ENCODE measurements around the gene AGBL4. TPM values are rescaled to one million over a fixed set of nuclear protein-coding genes. Genes with fewer than 3 reads are reported as not detected.

Gene AGBL4
- total RNA-seq, 1 experiment from 2014 or later: not detected

GRCh38 chr1:48717082-48717481, 1306.7 kb downstream of the AGBL4 start (continued):
- TF ChIP-seq, protein P1, sequence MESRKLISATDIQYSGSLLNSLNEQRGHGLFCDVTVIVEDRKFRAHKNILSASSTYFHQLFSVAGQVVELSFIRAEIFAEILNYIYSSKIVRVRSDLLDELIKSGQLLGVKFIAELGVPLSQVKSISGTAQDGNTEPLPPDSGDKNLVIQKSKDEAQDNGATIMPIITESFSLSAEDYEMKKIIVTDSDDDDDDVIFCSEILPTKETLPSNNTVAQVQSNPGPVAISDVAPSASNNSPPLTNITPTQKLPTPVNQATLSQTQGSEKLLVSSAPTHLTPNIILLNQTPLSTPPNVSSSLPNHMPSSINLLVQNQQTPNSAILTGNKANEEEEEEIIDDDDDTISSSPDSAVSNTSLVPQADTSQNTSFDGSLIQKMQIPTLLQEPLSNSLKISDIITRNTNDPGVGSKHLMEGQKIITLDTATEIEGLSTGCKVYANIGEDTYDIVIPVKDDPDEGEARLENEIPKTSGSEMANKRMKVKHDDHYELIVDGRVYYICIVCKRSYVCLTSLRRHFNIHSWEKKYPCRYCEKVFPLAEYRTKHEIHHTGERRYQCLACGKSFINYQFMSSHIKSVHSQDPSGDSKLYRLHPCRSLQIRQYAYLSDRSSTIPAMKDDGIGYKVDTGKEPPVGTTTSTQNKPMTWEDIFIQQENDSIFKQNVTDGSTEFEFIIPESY (IDR thresholded peaks at IDR 0.05; ENCODE audit: extremely low read depth, insufficient replicate concordance, low read length): no peak

- RAD21 ChIA-PET (ENCODE audit: low non-redundant PET in 1 of 2, low total read pairs in 2 of 2, uncharacterized antibody in 2 of 2, unreplicated experiment in 2 of 2): no interaction called here
- DNase-seq (ENCODE audit: low read depth, low spot score) (no peak), ATAC-seq (no peak)
- Histone ChIP-seq H4K20me1 (ENCODE audit: insufficient read depth) (no peaks in the 10 kb centered on the region), H3K9me3 (ENCODE audit: control insufficient read depth in 1 of 2, insufficient read depth in 1 of 2, low read depth in 1 of 2, low read length in 2 of 2) (no peaks in the 10 kb centered on the region), H3K4me2 (ENCODE audit: low read length) (no peak overlapping the region), H3K36me3 (ENCODE audit: control insufficient read depth in 1 of 2, insufficient read depth in 2 of 2, low read length in 2 of 2) (no peaks in the 10 kb centered on the region; a peak in 1 of 4 replicates), H3K27me3 (ENCODE audit: insufficient read depth, low read length) (peaks cover 4% of the 10 kb centered on the region; the same call in 1 of the 2 replicates), H3K27ac (ENCODE audit: low read depth, low read length) (no peak overlapping the region), H3K4me3 (replicated peaks in 1 of 2; ENCODE audit: low read depth in 1 of 2, low read length in 2 of 2) (no peak overlapping the region), H3K9me2 (ENCODE audit: insufficient read depth) (no peaks in the 10 kb centered on the region), H3K79me2 (ENCODE audit: insufficient read depth, low read length) (no peaks in the 10 kb centered on the region), H2AFZ (ENCODE audit: low read depth, low read length, poor library complexity, severe bottlenecking) (no peak overlapping the region), H3K9ac (ENCODE audit: low read length) (no peak overlapping the region), H3K4me1 (ENCODE audit: control insufficient read depth in 1 of 2, insufficient read depth in 2 of 2, low read length in 2 of 2) (no peaks in the 10 kb centered on the region)
- intact Hi-C loops (cut with micrococcal nuclease): no loop called here
- BruUV-seq (replicated peaks): no TSS peak
- POLR2A ChIA-PET: no interaction called here
- CTCF ChIA-PET: no interaction called here
- TF ChIP-seq, protein P2, sequence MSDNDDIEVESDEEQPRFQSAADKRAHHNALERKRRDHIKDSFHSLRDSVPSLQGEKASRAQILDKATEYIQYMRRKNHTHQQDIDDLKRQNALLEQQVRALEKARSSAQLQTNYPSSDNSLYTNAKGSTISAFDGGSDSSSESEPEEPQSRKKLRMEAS (IDR thresholded peaks at IDR 0.05): no peak
- TF ChIP-seq FOSL1 (IDR thresholded peaks at IDR 0.05; ENCODE audit: low read depth) (no peak), RAD21 (IDR thresholded peaks at IDR 0.05; ENCODE audit: low read depth) (no peak), EZH2phosphoT487 (IDR thresholded peaks at IDR 0.05; ENCODE audit: borderline replicate concordance) (no peak), SIN3A (IDR thresholded peaks at IDR 0.05; ENCODE audit: low read depth) (no peak), EGR1 (IDR thresholded peaks at IDR 0.05; ENCODE audit: low read depth) (no peak), SP1 (IDR thresholded peaks at IDR 0.05; ENCODE audit: low read depth) (no peak), CBX3 (IDR thresholded peaks at IDR 0.05; ENCODE audit: low read depth) (no peak), CEBPB (IDR thresholded peaks at IDR 0.05; ENCODE audit: low read depth) (no peak), CTCF (IDR thresholded peaks at IDR 0.05 in 2 of 3, conservative IDR thresholded peaks at IDR 0.05 in 1 of 3; ENCODE audit: borderline replicate concordance in 1 of 3, insufficient read depth in 1 of 3, low read depth in 2 of 3, low read length in 2 of 3) (no peak), POLR2A (IDR thresholded peaks at IDR 0.05; ENCODE audit: borderline replicate concordance, extremely low read depth, insufficient read depth, insufficient read length) (no peak), ZFX (IDR thresholded peaks at IDR 0.05) (no peak), JUND (IDR thresholded peaks at IDR 0.05) (no peak), ELF1 (IDR thresholded peaks at IDR 0.05; ENCODE audit: borderline replicate concordance, low read depth) (no peak)
- TF ChIP-seq, protein P3, sequence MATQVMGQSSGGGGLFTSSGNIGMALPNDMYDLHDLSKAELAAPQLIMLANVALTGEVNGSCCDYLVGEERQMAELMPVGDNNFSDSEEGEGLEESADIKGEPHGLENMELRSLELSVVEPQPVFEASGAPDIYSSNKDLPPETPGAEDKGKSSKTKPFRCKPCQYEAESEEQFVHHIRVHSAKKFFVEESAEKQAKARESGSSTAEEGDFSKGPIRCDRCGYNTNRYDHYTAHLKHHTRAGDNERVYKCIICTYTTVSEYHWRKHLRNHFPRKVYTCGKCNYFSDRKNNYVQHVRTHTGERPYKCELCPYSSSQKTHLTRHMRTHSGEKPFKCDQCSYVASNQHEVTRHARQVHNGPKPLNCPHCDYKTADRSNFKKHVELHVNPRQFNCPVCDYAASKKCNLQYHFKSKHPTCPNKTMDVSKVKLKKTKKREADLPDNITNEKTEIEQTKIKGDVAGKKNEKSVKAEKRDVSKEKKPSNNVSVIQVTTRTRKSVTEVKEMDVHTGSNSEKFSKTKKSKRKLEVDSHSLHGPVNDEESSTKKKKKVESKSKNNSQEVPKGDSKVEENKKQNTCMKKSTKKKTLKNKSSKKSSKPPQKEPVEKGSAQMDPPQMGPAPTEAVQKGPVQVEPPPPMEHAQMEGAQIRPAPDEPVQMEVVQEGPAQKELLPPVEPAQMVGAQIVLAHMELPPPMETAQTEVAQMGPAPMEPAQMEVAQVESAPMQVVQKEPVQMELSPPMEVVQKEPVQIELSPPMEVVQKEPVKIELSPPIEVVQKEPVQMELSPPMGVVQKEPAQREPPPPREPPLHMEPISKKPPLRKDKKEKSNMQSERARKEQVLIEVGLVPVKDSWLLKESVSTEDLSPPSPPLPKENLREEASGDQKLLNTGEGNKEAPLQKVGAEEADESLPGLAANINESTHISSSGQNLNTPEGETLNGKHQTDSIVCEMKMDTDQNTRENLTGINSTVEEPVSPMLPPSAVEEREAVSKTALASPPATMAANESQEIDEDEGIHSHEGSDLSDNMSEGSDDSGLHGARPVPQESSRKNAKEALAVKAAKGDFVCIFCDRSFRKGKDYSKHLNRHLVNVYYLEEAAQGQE (IDR thresholded peaks at IDR 0.05; ENCODE audit: low read depth): no peak
- TF ChIP-seq, protein P1 (IDR thresholded peaks at IDR 0.05; ENCODE audit: extremely low read depth, insufficient replicate concordance, low read length): no peak
- TF ChIP-seq, protein P4, sequence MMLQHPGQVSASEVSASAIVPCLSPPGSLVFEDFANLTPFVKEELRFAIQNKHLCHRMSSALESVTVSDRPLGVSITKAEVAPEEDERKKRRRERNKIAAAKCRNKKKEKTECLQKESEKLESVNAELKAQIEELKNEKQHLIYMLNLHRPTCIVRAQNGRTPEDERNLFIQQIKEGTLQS (IDR thresholded peaks at IDR 0.05): no peak
These were observed 1307.8 kb downstream of the AGBL4 start for GRCh38 chr1:48715921-48716320.

All from HCT116 (cell line).